K562 treated with DMSO at 1 percent for 24 hours (cell line): ENCODE measurements around the gene DENND10. TPM values are rescaled to one million over a fixed set of nuclear protein-coding genes. Genes with fewer than 3 reads are reported as not detected.

ENCODE experiments used
- total RNA-seq: library from RNA; unstranded; fragments of 300-600 nt; gene quantifications from 2 replicates; pipeline ENCODE4 v1.2.3, GENCODE V29; 2022; ENCODE audit warnings: low read depth; ENCODE audit not compliant: insufficient read depth

The DENND10 gene
- 21.9 and 25.8 TPM in 2 replicates for total RNA-seq

GRCh38 chr10:119103903-119104653, at the start of gene DENND10:
Gene DENND10 (plus strand): TSS chr10:119104113. CDS start chr10:119104143, 30 bp downstream.

DNA sequence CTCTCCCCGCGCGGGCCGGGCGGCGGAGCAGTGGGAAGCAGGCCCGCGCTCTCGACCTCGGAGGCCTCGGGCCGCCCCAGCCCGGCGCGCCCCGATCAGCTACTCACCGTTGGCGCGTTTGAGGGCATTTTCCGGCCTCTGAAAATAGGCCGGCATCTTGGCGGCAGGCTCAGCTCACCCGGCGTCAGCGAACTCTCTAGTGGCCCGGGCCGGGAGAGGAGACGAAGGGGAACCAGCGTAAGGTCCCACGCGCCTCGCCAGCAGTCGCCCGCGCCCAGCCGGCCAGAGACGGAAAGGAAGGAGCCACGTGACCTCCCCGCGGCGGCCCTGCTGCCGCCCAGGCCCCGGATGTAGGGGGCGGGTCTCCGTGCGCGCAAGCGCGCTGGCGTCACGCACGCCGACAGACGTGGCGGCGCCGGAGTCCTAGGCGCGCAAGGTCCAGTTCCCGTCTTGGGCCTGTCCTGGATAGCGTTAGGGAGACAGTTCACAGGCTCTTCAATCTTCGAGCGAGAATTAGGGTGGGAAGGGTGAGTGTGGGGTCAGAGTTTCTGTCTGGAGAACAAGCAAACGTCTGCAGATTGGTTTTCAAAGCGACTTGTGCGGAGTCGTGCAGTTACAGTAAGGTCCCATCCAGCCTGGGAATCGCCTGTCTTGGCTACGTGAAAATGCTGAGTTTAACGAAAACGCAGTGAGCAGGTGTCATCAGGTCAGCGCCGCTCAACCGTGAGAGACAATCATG, 23.2 kb upstream of the DENND10 start, which contains the start of gene EIF3A:
EIF3A (minus strand) TSS at position 297 of the 739 bp plus-strand sequence; CDS start at position 156, 141 bp downstream.

DNA sequence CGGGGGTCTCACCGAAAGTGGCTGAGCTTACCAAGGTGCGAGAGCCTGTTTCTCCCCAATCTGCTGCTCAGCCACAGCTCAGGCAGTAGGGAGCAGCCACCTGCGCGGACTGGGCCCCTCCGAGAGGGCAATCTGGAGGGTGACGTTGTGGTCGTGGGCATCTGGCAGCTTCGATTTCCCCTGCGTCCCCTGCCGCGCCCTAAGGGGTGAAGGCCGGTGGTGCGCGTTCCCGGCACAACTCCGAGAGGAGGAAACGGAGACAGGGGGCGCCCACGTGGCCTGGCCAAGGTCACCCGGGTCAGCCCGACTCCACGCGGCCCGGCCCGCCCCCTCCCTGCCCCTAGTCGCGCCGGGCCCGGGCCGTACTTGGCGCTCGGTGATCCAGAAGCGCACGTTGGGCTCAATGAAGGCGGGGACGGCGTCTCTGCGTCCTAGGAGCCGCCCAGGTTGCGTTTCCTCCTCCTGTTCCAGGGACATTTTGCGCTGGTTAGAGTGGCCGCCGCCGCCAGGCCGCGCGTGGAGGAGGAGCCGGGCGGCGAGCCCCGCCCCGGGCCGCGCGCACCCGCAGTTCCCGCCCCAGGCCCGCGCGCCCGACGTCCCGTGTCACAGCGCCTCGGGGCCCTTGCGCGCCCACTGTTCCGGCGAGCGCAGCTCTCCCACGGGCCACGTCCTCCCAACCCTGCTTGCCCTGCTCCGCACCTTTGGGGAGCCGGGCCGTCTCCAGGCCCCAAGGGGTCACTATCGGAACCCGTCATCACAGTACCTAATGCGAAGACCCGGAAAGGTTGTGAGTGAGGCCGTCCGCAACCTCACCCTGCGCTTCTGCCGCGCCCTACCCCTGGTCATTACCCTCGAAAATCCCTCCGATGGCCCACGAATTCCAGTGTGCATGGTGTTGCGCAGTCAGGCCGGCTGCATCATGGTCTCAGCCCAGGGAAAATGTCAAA, 61.5 kb downstream of the DENND10 start, which contains the start of gene SFXN4:
SFXN4 (minus strand) TSS at position 544 of the 947 bp plus-strand sequence; CDS start at position 477, 67 bp downstream.

GRCh38 chr10:119178372-119179119, 74.6 kb downstream of the DENND10 start, which contains the start of gene PRDX3:
Gene PRDX3 (minus strand): TSS chr10:119178812. CDS start chr10:119178790, 22 bp downstream.

Other genes starting within 250 kb of the DENND10 start
- gene NANOS1, start 74.4 kb upstream of the DENND10 start, total RNA-seq = 0.29 TPM in 2 replicates
- gene EIF3A, start 23.3 kb upstream of the DENND10 start, total RNA-seq = 65.9 and 71.7 TPM in 2 replicates
- gene SFXN4, start 61.6 kb downstream of the DENND10 start, total RNA-seq = 22.2 and 27.8 TPM in 2 replicates
- gene PRDX3, start 74.7 kb downstream of the DENND10 start, total RNA-seq = 111 and 121 TPM in 2 replicates
- gene GRK5, start 103.5 kb downstream of the DENND10 start, total RNA-seq = 2.7 and 3.0 TPM in 2 replicates